HG02884 (cell line): ENCODE measurements around the gene MAP3K14.
A peak's percentile ranks its signal among the peaks of the same experiment; 100 is the strongest.
"Not testable (repeated sequence)": the region's sequence is repeated elsewhere in the genome, so short reads cannot be mapped to it uniquely, and the experiment has no call there.

Source experiments
- ATAC-seq: cut with Tn5 transposase; IDR thresholded peaks from one replicate; pipeline ENCODE4 v1.9.1; 2021; ENCODE audit warnings: mild to moderate bottlenecking, moderate library complexity; ENCODE audit not compliant: unreplicated experiment

Gene MAP3K14

DNA sequence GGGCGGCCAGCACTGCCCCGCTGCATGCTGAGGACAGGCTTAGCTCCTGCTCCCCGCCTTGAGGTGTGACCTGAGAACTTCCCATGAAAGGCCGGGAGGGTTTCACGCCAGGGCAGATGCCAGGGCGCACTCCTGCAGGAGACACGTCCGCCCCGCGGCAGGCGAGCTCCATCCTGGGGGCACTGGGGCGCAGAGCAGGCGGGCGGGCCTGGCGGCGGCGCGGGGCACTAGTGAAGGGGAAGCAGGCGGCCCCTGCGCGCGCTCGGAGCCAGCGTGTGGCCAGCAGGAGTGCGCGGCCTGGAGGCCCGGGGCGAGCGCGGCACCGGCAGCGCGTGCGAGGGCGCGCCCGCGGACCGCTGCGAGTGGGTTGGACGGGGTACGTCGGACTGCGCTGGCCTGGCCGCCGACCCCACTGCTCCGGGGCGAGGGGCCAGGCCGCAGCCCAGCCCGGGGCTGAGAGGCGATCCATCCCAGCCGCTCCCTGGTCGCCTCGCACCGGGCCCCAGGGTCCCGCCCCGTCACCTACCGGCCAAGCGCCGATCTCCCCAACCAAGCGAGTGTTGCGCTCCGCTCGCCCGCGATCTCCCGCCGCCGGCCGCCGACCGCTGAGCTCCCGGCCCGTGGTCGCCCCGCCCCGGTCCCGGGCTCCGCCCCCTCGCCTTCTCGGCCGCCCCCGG lies at the start of gene MAP3K14:
TSS of gene MAP3K14 (minus strand) at position 587 of the 677 bp plus-strand sequence. CDS start 26,275 bp downstream, outside the sequence.
- peak; percentile 8 for ATAC-seq

DNA sequence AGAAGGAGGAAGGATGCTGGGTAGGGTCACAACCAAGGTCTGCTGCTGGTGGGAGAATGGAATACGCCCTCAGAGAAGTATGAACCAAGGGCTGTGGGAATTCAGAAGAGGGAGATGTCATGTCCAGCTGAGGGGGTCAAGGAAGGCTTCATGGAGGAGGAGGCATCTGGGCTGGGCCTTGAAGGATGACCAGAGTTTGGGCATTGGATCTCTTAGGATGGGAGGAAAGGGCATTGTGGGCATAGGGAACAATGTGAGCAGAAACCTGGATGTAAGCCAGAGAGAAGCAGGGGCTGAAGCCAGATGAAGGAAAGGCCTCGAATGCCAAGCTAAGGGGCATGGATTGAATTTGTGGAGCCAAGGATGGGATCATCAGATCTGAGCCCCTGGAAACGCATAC lies 49.2 kb upstream of the MAP3K14 start:
- no peak for ATAC-seq

DNA sequence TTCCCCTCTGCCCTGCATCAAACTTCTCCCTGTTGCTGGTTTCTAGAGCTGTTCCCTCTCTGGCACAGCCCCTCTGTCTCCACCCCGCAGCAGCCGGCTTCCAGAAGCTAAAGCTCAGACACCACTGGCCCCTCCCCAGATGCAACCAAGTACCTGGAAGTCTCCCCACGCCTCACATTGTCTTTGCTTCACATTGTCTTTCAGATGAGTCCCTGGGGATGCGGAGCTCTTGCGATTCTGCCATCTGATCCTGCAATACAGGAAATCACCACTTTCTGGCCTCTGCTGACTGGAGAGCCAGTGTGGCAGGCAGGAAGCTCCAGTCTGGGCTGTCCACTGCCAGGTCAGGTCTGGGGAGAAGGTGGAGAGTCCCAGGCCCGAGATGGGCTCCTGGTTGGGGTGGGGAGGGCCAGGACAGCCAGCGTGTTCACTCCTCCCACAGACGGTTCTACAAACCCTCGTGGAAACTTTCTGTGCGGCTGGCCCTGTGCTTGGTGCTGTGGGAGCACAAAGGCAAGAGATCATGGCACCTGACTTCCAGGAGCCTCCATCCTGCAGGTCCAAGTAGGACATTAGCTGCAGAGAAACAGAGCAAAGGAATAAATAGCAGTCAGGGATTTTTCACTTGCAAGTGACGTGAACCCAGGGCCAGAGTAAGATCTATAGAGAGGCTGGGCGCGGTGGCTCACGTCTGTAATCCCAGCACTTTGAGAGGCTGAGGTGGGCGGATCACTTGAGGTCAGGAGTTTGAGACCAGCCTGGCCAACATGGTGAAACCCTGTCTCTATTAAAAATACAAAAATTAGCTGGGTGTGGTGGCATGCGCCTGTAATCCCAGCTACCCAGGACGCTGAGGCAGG lies 47.9 kb upstream of the MAP3K14 start:
- ATAC-seq, result no peak

DNA sequence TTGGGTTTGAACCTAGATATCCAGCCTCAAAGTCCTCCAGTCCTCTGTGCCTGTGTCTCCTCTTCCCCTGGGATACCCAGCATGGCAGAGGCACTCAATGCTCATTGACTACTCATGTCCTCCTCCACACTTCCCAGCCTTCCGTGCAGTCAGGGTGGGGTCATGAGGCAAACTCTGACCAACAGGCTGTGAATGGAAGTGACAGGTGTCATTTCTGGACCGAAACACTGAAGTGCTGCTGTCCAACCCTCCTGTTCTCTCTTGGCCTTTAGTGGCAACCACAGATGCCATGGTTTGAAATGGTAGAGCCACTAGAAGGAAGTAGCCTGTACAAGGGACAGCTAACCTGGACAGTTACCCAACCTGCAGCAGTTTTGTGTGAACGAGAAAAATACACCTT lies 46.7 kb upstream of the MAP3K14 start:
- no peak for ATAC-seq

DNA sequence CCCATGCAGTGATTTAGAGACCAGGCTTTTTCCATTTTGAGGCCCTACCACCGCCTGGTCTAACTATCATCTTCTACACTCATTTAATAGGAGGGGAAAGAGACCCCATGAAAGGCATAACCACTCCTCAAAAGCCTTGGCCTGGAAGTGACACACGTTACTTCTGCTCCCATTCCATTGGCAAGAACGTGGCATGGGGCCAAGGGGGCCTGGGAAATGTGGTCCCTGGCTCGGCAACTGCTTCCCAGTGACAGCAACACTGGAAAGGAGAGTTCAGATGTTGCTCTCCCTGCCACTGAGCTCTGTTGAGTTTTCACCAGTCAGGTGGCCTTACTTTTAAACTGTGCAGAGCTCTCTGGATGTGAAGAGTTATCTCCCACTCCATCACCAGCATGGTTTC lies 45.2 kb upstream of the MAP3K14 start:
- ATAC-seq, result no peak

- no peak for ATAC-seq
These were observed 44.6 kb upstream of the MAP3K14 start for GRCh38 chr17:45361451-45361850.

GRCh38 chr17:45357364-45357997 lies 40.7 kb upstream of the MAP3K14 start:
- no peak for ATAC-seq

DNA sequence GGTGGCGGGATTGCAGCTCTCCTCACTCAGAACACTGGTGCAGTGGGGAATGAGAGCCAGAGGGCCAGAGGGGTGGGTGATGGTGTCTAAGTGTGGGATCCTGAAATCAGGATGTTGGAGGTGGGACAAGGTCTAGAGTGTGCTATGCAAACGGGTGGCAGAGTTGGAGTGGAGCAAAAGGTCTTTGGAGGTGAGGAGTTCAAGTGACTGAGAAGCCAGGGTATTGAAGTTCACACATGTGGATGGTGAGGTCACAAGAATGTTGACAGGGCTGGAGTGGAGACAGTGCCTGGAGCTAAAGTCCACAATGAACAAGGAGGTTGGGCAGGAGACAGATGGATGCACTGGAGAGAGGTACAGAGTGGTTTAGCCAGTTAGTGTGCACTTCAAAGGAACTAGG lies 38.3 kb upstream of the MAP3K14 start:
- no peak for ATAC-seq

GRCh38 chr17:45353043-45353442 lies 36.2 kb upstream of the MAP3K14 start:
- ATAC-seq, result no peak

DNA sequence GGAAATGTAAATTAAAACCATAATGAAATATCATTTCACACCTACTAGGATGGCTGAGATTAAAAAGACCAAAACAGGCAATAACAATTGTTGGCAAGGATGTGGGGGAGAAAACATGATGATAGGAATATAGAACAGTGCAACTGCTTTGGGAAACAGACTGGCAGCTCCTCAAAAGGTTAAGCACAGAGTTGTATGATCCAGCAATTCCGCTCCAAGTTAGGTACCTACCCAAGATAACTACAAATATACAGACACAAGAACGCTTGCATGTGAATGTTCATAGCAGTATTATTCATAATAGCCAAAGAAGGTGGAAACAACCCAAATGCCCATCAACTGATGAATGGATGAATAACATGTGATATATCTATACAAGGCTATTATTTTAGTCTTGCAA lies 35.0 kb upstream of the MAP3K14 start:
- no peak for ATAC-seq

- ATAC-seq, result no peak
These were observed 30.6 kb upstream of the MAP3K14 start for GRCh38 chr17:45347444-45347843.

DNA sequence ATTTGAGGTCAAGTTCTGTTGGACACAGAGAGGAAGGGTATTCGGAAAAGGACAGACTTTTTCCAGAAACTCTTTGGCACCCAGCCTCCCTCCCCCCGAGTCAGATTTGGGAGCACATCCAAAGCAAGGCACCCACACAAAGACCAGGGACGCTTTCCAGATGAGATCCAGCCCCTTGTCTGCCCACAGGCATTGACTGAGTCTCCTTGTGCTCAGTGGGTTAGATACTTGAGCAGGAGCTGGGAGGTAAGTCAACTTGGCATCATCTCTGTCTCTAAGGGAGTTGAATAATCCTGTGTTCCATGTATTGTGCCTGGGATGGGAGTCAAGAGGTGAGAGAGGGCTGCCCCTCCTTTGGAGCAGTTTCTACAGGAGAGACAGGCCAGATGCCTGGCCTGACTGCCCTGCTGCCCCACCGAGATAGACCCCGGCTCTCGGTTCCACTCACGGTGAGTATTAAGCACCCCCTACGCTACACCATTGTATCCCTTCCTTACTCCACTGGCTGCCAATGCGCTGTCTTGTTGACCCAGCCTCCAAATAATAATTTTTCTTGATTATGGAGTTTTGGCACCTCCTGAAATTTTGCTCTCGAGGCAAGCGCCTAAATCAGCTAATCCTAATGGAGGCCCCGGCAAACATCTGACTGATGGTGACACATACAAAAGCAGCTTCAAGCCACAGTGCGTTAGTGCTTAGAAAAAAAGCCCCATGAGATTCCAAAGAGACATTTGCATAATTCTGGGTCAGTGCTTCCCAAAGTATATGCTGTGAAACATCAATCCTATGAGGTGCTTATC lies 29.6 kb upstream of the MAP3K14 start:
- ATAC-seq, result no peak

GRCh38 chr17:45345554-45346215 lies 28.9 kb upstream of the MAP3K14 start:
- ATAC-seq, result no peak

DNA sequence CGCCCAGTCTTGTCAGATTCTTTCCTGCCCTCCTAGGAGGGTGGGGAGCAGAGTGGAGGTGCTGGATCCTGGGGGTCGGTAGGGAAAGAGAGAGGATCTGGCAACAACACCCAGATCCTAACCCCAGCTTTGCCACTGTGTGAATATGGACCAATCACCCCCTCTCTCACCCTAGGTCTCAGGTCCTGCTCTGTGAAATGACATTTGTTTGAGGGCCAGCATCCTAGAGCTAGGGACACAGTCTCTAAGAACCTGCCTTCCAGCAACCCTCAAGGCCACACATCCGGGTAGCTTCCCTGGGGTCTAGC lies 28.4 kb upstream of the MAP3K14 start:
- ATAC-seq, result no peak

DNA sequence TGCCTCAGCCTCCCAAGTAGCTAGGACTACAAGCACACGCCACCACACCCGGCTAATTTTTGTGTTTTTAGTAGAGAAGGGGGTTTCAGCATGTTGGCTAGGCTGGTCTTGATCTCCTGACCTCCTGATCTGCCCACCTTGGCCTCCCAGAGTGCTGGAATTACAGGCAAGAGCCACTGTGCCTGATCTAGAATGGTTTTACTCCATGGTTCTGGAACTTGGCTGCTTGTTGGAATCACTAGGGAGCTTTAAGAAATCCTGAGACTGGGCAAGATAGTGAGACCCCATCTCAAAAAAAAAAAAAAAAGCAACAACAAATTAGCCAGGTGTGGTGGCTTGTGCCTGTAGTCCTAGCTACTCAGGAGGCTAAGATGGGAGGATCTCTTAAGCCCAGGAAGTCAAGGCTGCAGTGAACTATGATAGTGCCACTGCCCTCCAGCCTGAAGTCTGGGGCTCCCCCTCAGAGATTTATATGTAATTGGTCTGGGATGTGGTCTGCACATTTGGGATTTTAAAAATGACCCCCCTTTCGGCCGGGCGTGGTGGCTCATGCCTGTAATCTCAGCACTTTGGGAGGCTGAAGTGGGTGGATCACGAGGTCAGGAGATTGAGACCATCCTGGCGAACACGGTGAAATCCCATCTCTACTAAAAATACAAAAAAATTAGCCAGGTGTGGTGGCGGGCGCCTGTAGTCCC lies 27.3 kb upstream of the MAP3K14 start:
- ATAC-seq, result not testable (repeated sequence)

GRCh38 chr17:45342871-45343526 lies 26.2 kb upstream of the MAP3K14 start:
- no peak for ATAC-seq

- no peak for ATAC-seq
These were observed 25.5 kb upstream of the MAP3K14 start for GRCh38 chr17:45342306-45342705.

- ATAC-seq, result no peak
These were observed 24.8 kb upstream of the MAP3K14 start for GRCh38 chr17:45341533-45342158.
